Neuronal stem cell (in vitro differentiated cells): ENCODE data around the gene SLC36A2.

Source experiments
- DNase-seq: peaks from one replicate; pipeline ENCODE4 v3.0.0-alpha.2; 2013; ENCODE audit warnings: low spot score
- H2AFZ ChIP-seq: one replicate; pipeline ENCODE4 v1.6.1; 2013; ENCODE audit warnings: mild to moderate bottlenecking, low read length, inconsistent platforms
- H2AK5ac ChIP-seq: 2 replicates; pipeline ENCODE4 v1.6.1; 2013; ENCODE audit warnings: low read depth, mild to moderate bottlenecking, inconsistent platforms, low read length, moderate library complexity, mixed read lengths
- H2BK120ac ChIP-seq: 2 replicates; pipeline ENCODE4 v1.6.1; 2013; ENCODE audit warnings: low read depth, mild to moderate bottlenecking, inconsistent platforms, low read length, moderate library complexity, mixed read lengths
- H2BK12ac ChIP-seq: one replicate; pipeline ENCODE4 v1.6.1; 2013; ENCODE audit warnings: low read length, inconsistent platforms
- H2BK15ac ChIP-seq: 2 replicates; pipeline ENCODE4 v1.6.1; 2013; ENCODE audit warnings: mild to moderate bottlenecking, low read length, inconsistent platforms, mixed read lengths
- H2BK5ac ChIP-seq: one replicate; pipeline ENCODE4 v1.6.1; 2013; ENCODE audit warnings: inconsistent platforms, mild to moderate bottlenecking, low read length, moderate library complexity
- H3K14ac ChIP-seq: one replicate; pipeline ENCODE4 v1.6.1; 2013; ENCODE audit warnings: low read length, inconsistent platforms
- H3K18ac ChIP-seq: 2 replicates; pipeline ENCODE4 v1.6.1; 2013; ENCODE audit warnings: low read length, inconsistent platforms
- H3K23ac ChIP-seq: 2 replicates; pipeline ENCODE4 v1.6.1; 2013; ENCODE audit warnings: low read depth, mild to moderate bottlenecking, mixed read lengths, low read length, inconsistent platforms; ENCODE audit not compliant: poor library complexity
- H3K27ac ChIP-seq: replicated peaks from 3 replicates; pipeline ENCODE4 v1.5.1; 2013; ENCODE audit warnings: low read length, inconsistent platforms
- H3K27me3 ChIP-seq, 3 experiments: 2 replicates each; pipeline ENCODE4 v1.6.1; 2013; ENCODE audit warnings: low read length in 3 of 3, mild to moderate bottlenecking in 2 of 3, inconsistent platforms in 1 of 3, low read depth in 1 of 3, mixed read lengths in 1 of 3, moderate library complexity in 1 of 3; ENCODE audit not compliant: control insufficient read depth in 3 of 3, insufficient read depth in 3 of 3
- H3K36me3 ChIP-seq, 2 donors: replicated peaks in 1 of 2; 2 replicates each; pipeline ENCODE4 v1.6.1; 2013; ENCODE audit warnings: low read length in 2 of 2; ENCODE audit not compliant: control insufficient read depth in 2 of 2, insufficient read depth in 2 of 2
- H3K4ac ChIP-seq: 2 replicates; pipeline ENCODE4 v1.6.1; 2013; ENCODE audit warnings: inconsistent platforms, mild to moderate bottlenecking, low read length, moderate library complexity
- H3K4me1 ChIP-seq, 2 donors: 1 replicate in 1 of 2; 2 replicates in 1 of 2; pipeline ENCODE4 v1.6.1; 2013; ENCODE audit warnings: low read length in 2 of 2, low read depth in 1 of 2; ENCODE audit not compliant: control insufficient read depth in 2 of 2, insufficient read depth in 1 of 2
- H3K4me2 ChIP-seq: one replicate; pipeline ENCODE4 v1.6.1; 2013; ENCODE audit warnings: mild to moderate bottlenecking, low read length, inconsistent platforms; ENCODE audit not compliant: insufficient read depth, poor library complexity, severe bottlenecking
- H3K4me3 ChIP-seq, 2 donors: 2 replicates each; pipeline ENCODE4 v1.5.1; 2013; ENCODE audit warnings: low read length in 2 of 2, mild to moderate bottlenecking in 2 of 2, inconsistent platforms in 1 of 2, moderate library complexity in 1 of 2
- H3K79me1 ChIP-seq: one replicate; pipeline ENCODE4 v1.6.1; 2013; ENCODE audit warnings: low read depth, mild to moderate bottlenecking, inconsistent platforms, low read length, moderate library complexity
- H3K9ac ChIP-seq: one replicate; pipeline ENCODE4 v1.6.1; 2013; ENCODE audit warnings: mild to moderate bottlenecking, low read depth, low read length, inconsistent platforms; ENCODE audit not compliant: poor library complexity
- H3K9me3 ChIP-seq, 2 donors: replicated peaks in 1 of 2; 2 replicates each; pipeline versions ENCODE3 to v1.6.1; 2013; ENCODE audit warnings: low read length in 2 of 2, mild to moderate bottlenecking in 2 of 2, inconsistent platforms in 1 of 2, low read depth in 1 of 2, mixed read lengths in 1 of 2, moderate library complexity in 1 of 2; ENCODE audit not compliant: control insufficient read depth in 2 of 2, insufficient read depth in 1 of 2
- H4K8ac ChIP-seq: one replicate; pipeline ENCODE4 v1.6.1; 2013; ENCODE audit warnings: low read depth, mild to moderate bottlenecking, inconsistent platforms, low read length, moderate library complexity
- H4K91ac ChIP-seq: one replicate; pipeline ENCODE4 v1.6.1; 2013; ENCODE audit warnings: low read length, low read depth, mild to moderate bottlenecking, inconsistent platforms; ENCODE audit not compliant: poor library complexity
- WGBS, 2 donors: extraction: QIAGEN DNeasy Blood & Tissue Kit; methylation state at CpG; one replicate each; pipeline ENCODE4 v1.1.7; 2013; ENCODE audit warnings: missing lambda C conversion rate in 2 of 2, mixed read lengths in 1 of 2; ENCODE audit not compliant: insufficient read length in 2 of 2, insufficient replicate concordance in 1 of 2; ENCODE audit errors: extremely low coverage in 2 of 2; 5-methylcytosine and 5-hydroxymethylcytosine counted together

SLC36A2 gene

GRCh38 chr5:151293624-151294023 lies 53.7 kb downstream of the SLC36A2 start:
- Histone ChIP-seq H3K4me3 (no peak overlapping the region), H2BK5ac (no peak overlapping the region), H3K4ac (no peak overlapping the region), H3K18ac (no peak overlapping the region), H2BK12ac (no peak overlapping the region), H3K4me1 (peaks cover 0 to 2% of the 10 kb centered on the region in 2 donors), H3K23ac (no peak overlapping the region), H3K27me3 (no peaks in the 10 kb centered on the region), H4K8ac (no peak overlapping the region), H3K9me3 (no peaks in the 10 kb centered on the region), H3K9ac (no peak overlapping the region), H3K14ac (no peak overlapping the region), H2AFZ (no peak overlapping the region), H3K79me1 (no peaks in the 10 kb centered on the region), H4K91ac (no peak overlapping the region), H2AK5ac (no peak overlapping the region), H3K27ac (no peak overlapping the region), H3K36me3 (no peaks in the 10 kb centered on the region), H2BK120ac (no peak overlapping the region), H2BK15ac (no peak overlapping the region), H3K4me2 (no peak overlapping the region)
- DNase-seq, result no peak
- no CpG with 5 or more reads among the region's 4 CpGs for WGBS, 2 donors

GRCh38 chr5:151288180-151288579 lies 59.2 kb downstream of the SLC36A2 start:
- no peak overlapping the region for H3K4me2 ChIP-seq
- H3K14ac ChIP-seq, result no peak overlapping the region
- no peak overlapping the region for H3K4me3 ChIP-seq
- no peak overlapping the region for H2BK12ac ChIP-seq
- no CpG with 5 or more reads among the region's 2 CpGs for WGBS, 2 donors
- no peak overlapping the region for H3K9ac ChIP-seq
- H2BK120ac ChIP-seq, result no peak overlapping the region
- no peaks in the 10 kb centered on the region for H3K27me3 ChIP-seq
- H4K8ac ChIP-seq, result no peak overlapping the region
- H3K36me3 ChIP-seq, result no peaks in the 10 kb centered on the region
- DNase-seq, result no peak
- H3K4me1 ChIP-seq, result no peaks in the 10 kb centered on the region
- H4K91ac ChIP-seq, result no peak overlapping the region
- no peak overlapping the region for H2BK15ac ChIP-seq
- H2BK5ac ChIP-seq, result no peak overlapping the region
- no peak overlapping the region for H3K18ac ChIP-seq
- H2AK5ac ChIP-seq, result no peak overlapping the region
- H3K27ac ChIP-seq, result no peak overlapping the region
- no peak overlapping the region for H2AFZ ChIP-seq
- H3K9me3 ChIP-seq, result no peaks in the 10 kb centered on the region
- H3K23ac ChIP-seq, result no peak overlapping the region
- no peaks in the 10 kb centered on the region for H3K79me1 ChIP-seq
- no peak overlapping the region for H3K4ac ChIP-seq

GRCh38 chr5:151286246-151286645 lies 61.1 kb downstream of the SLC36A2 start:
- Histone ChIP-seq H3K36me3 (no peaks in the 10 kb centered on the region), H2BK15ac (no peak overlapping the region), H2BK120ac (no peak overlapping the region), H3K4me1 (no peaks in the 10 kb centered on the region), H3K4me2 (no peak overlapping the region), H3K14ac (no peak overlapping the region), H3K9me3 (no peaks in the 10 kb centered on the region), H3K4ac (no peak overlapping the region), H3K27ac (no peak overlapping the region), H3K23ac (no peak overlapping the region), H3K27me3 (no peaks in the 10 kb centered on the region), H2BK12ac (no peak overlapping the region), H4K91ac (no peak overlapping the region), H3K9ac (no peak overlapping the region), H4K8ac (no peak overlapping the region), H2AK5ac (no peak overlapping the region), H3K4me3 (no peak overlapping the region), H2AFZ (no peak overlapping the region), H3K18ac (no peak overlapping the region), H2BK5ac (no peak overlapping the region), H3K79me1 (no peaks in the 10 kb centered on the region)
- WGBS, 2 donors, result no CpG with 5 or more reads among the region's 1 CpG
- DNase-seq, result no peak

DNA sequence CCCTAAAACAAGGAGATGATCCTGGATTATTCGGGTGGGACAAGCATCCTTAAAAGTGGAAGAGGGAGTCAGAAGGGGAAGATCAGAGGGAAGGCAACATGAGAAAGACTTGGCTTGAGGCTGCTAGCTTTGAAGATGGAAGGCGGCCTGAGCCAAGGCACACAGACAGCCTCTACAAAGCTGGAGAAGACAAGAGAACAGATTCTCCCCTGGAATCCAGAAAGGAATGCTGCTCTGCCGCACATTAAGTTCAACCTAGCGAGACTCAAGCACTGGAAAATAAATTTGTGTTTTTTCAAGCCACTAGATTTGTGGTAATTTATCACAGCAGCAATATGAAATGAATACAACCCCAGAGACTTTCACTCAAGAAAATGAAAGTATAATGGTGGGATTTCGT lies 61.7 kb downstream of the SLC36A2 start:
- no peak overlapping the region for H3K4me2 ChIP-seq
- H4K8ac ChIP-seq, result no peak overlapping the region
- H2AK5ac ChIP-seq, result no peak overlapping the region
- H3K27ac ChIP-seq, result no peak overlapping the region
- H3K9ac ChIP-seq, result no peak overlapping the region
- no peak overlapping the region for H3K14ac ChIP-seq
- WGBS, 2 donors, result no CpG with 5 or more reads among the region's 5 CpGs
- no peak for DNase-seq
- H3K36me3 ChIP-seq, result no peaks in the 10 kb centered on the region
- H3K27me3 ChIP-seq, result no peaks in the 10 kb centered on the region
- no peaks in the 10 kb centered on the region for H3K4me1 ChIP-seq
- no peaks in the 10 kb centered on the region for H3K9me3 ChIP-seq
- H3K18ac ChIP-seq, result no peak overlapping the region
- no peak overlapping the region for H2BK15ac ChIP-seq
- H2BK5ac ChIP-seq, result no peak overlapping the region
- H4K91ac ChIP-seq, result no peak overlapping the region
- H3K4ac ChIP-seq, result no peak overlapping the region
- no peak overlapping the region for H2AFZ ChIP-seq
- no peak overlapping the region for H3K23ac ChIP-seq
- H3K79me1 ChIP-seq, result no peaks in the 10 kb centered on the region
- no peak overlapping the region for H3K4me3 ChIP-seq
- H2BK12ac ChIP-seq, result no peak overlapping the region
- no peak overlapping the region for H2BK120ac ChIP-seq
